GM06990 (cell line): ENCODE data around the gene BACE2.

Experiments used
- DNase-seq: peaks from one replicate; pipeline ENCODE4 v3.0.0-alpha.2; 2011; ENCODE audit not compliant: insufficient read length; ENCODE audit errors: extremely low read depth
- H3K27me3 ChIP-seq: replicated peaks from 2 replicates; pipeline ENCODE4 v1.6.0; 2011; ENCODE audit warnings: low read length; ENCODE audit not compliant: control insufficient read depth, insufficient read depth
- H3K36me3 ChIP-seq: 2 replicates; pipeline ENCODE4 v1.5.1; 2011; ENCODE audit warnings: low read length; ENCODE audit not compliant: control insufficient read depth, insufficient read depth
- H3K4me3 ChIP-seq: replicated peaks from 2 replicates; pipeline ENCODE4 v1.5.1; 2011; ENCODE audit warnings: low read depth, mild to moderate bottlenecking, control low read depth, low read length
- CTCF ChIP-seq: IDR thresholded peaks from 2 replicates; pipeline ENCODE4 v1.5.1; 2011; ENCODE audit warnings: low read length, control low read depth, mild to moderate bottlenecking, inconsistent platforms; ENCODE audit not compliant: insufficient read depth, poor library complexity, severe bottlenecking

BACE2 gene

GRCh38 chr21:41245509-41246135 lies 77.7 kb downstream of the BACE2 start:
- Histone ChIP-seq H3K4me3 (no peak overlapping the region), H3K27me3 (no peaks in the 10 kb centered on the region), H3K36me3 (no peaks in the 10 kb centered on the region)
- DNase-seq = no peak
- TF ChIP-seq CTCF = no peak

- no peak for DNase-seq
- H3K4me3 ChIP-seq = no peak overlapping the region
- TF ChIP-seq CTCF = no peak
- H3K36me3 ChIP-seq = no peaks in the 10 kb centered on the region
- no peaks in the 10 kb centered on the region for H3K27me3 ChIP-seq
These were observed 78.8 kb downstream of the BACE2 start for GRCh38 chr21:41246808-41247207.

GRCh38 chr21:41247561-41248545 lies 79.9 kb downstream of the BACE2 start:
- DNase-seq = no peak
- no peak for TF ChIP-seq CTCF

GRCh38 chr21:41249476-41249875 lies 81.5 kb downstream of the BACE2 start:
- no peak for DNase-seq
- no peaks in the 10 kb centered on the region for H3K36me3 ChIP-seq
- TF ChIP-seq CTCF = no peak
- H3K4me3 ChIP-seq = no peak overlapping the region
- no peaks in the 10 kb centered on the region; the same call in 1 of the 2 replicates for H3K27me3 ChIP-seq

More at GRCh38 chr21:41247561-41248545, 79.9 kb downstream of the BACE2 start:
- no peaks in the 10 kb centered on the region for H3K36me3 ChIP-seq
- no peaks in the 10 kb centered on the region for H3K27me3 ChIP-seq
- H3K4me3 ChIP-seq = no peak overlapping the region

GRCh38 chr21:41250519-41250918 lies 82.6 kb downstream of the BACE2 start:
- no peak for DNase-seq
- H3K27me3 ChIP-seq = no peaks in the 10 kb centered on the region; the same call in 1 of the 2 replicates

More at GRCh38 chr21:41250519-41250918, 82.6 kb downstream of the BACE2 start:
- no peaks in the 10 kb centered on the region for H3K36me3 ChIP-seq
- H3K4me3 ChIP-seq = no peak overlapping the region
- no peak for TF ChIP-seq CTCF
